MM.1S (cell line): ENCODE data around the gene IKBKE.
A peak's percentile ranks its signal among the peaks of the same experiment; 100 is the strongest.

ENCODE experiments used
- DNase-seq: peaks from one replicate; pipeline ENCODE4 v3.0.0-alpha.2; 2015
- H2AFZ ChIP-seq: fragments of 300-600 bp; sonication (generic); 2 replicates; pipeline ENCODE4 v1.6.0; 2016; ENCODE audit warnings: antibody characterized with exemption, low read length
- H3F3A ChIP-seq: fragments of 300-600 bp; sonication (generic); 2 replicates; pipeline ENCODE4 v1.6.1; 2016; ENCODE audit warnings: mild to moderate bottlenecking, antibody characterized with exemption, low read length, moderate library complexity, mixed read lengths; ENCODE audit not compliant: insufficient read depth
- H3K27ac ChIP-seq: fragments of 300-600 bp; sonication (generic); 2 replicates; pipeline ENCODE4 v1.5.1; 2016; ENCODE audit warnings: mild to moderate bottlenecking, low read length
- H3K27me3 ChIP-seq: fragments of 300-600 bp; sonication (generic); replicated peaks from 2 replicates; pipeline ENCODE4 v1.6.0; 2016; ENCODE audit warnings: low read length; ENCODE audit not compliant: insufficient read depth
- H3K36me3 ChIP-seq: fragments of 300-600 bp; sonication (generic); replicated peaks from 2 replicates; pipeline ENCODE4 v1.6.1; 2016; ENCODE audit warnings: mild to moderate bottlenecking, low read length, mixed read lengths; ENCODE audit not compliant: insufficient read depth
- H3K4me1 ChIP-seq: fragments of 300-600 bp; sonication (generic); 2 replicates; pipeline ENCODE4 v1.6.1; 2016; ENCODE audit warnings: low read length, mixed read lengths
- H3K4me2 ChIP-seq: fragments of 300-600 bp; sonication (generic); 2 replicates; pipeline ENCODE4 v1.6.0; 2016; ENCODE audit warnings: low read depth, low read length
- H3K4me3 ChIP-seq: fragments of 300-600 bp; sonication (generic); 2 replicates; pipeline ENCODE4 v1.5.1; 2016; ENCODE audit warnings: low read length, mixed read lengths
- H3K79me2 ChIP-seq: fragments of 300-600 bp; sonication (generic); 2 replicates; pipeline ENCODE4 v1.6.1; 2016; ENCODE audit warnings: mixed run types, low read length, mixed read lengths
- H3K9ac ChIP-seq: fragments of 300-600 bp; sonication (generic); 2 replicates; pipeline ENCODE4 v1.6.1; 2016; ENCODE audit warnings: low read length, mixed read lengths
- H3K9me2 ChIP-seq: fragments of 300-600 bp; sonication (generic); replicated peaks from 2 replicates; pipeline ENCODE4 v1.6.1; 2016; ENCODE audit warnings: mild to moderate bottlenecking, low read length, mixed read lengths; ENCODE audit not compliant: insufficient read depth
- H3K9me3 ChIP-seq: fragments of 300-600 bp; sonication (generic); replicated peaks from 2 replicates; pipeline ENCODE4 v1.6.1; 2016; ENCODE audit warnings: mild to moderate bottlenecking, low read length, mixed read lengths; ENCODE audit not compliant: insufficient read depth
- H4K20me1 ChIP-seq: fragments of 300-600 bp; sonication (generic); 2 replicates; pipeline ENCODE4 v1.6.1; 2016; ENCODE audit warnings: mild to moderate bottlenecking, low read length, moderate library complexity, mixed read lengths; ENCODE audit not compliant: insufficient read depth
- CTCF ChIP-seq: fragments of 300-600 bp; sonication (generic); IDR thresholded peaks from 2 replicates; pipeline ENCODE4 v1.5.1; 2016; ENCODE audit warnings: antibody characterized with exemption, low read length, mixed read lengths
- EZH2 ChIP-seq: fragments of 300-600 bp; sonication (generic); optimal IDR thresholded peaks from 2 replicates; pipeline ENCODE3; 2017; ENCODE audit warnings: low read depth, mild to moderate bottlenecking, antibody characterized with exemption, low read length, mixed read lengths
- EZH2phosphoT487 ChIP-seq: fragments of 300-600 bp; sonication (generic); IDR thresholded peaks from 2 replicates; pipeline ENCODE4 v1.6.1; 2018; ENCODE audit warnings: antibody characterized with exemption, low read length

IKBKE gene

GRCh38 chr1:206427291-206427690 is 43.0 kb upstream of the IKBKE start:
- Histone ChIP-seq H3K27ac (no peak overlapping the region), H3K79me2 (no peaks in the 10 kb centered on the region), H4K20me1 (no peaks in the 10 kb centered on the region), H3K4me3 (no peak overlapping the region), H3K4me2 (no peak overlapping the region), H3K9me2 (no peaks in the 10 kb centered on the region), H3F3A (no peaks in the 10 kb centered on the region), H3K9me3 (no peaks in the 10 kb centered on the region), H3K27me3 (no peaks in the 10 kb centered on the region), H3K4me1 (peaks cover 18% of the 10 kb centered on the region), H2AFZ (no peak overlapping the region), H3K9ac (no peak overlapping the region), H3K36me3 (no peaks in the 10 kb centered on the region)
- no peak for TF ChIP-seq EZH2phosphoT487
- no peak for TF ChIP-seq EZH2
- TF ChIP-seq CTCF = no peak
- DNase-seq = no peak

GRCh38 chr1:206429421-206429820 is 40.9 kb upstream of the IKBKE start:
- H3F3A ChIP-seq = no peaks in the 10 kb centered on the region
- no peak overlapping the region for H2AFZ ChIP-seq
- no peaks in the 10 kb centered on the region for H3K79me2 ChIP-seq
- no peak for DNase-seq
- H3K9me2 ChIP-seq = no peaks in the 10 kb centered on the region
- no peaks in the 10 kb centered on the region for H3K9me3 ChIP-seq
- H3K4me2 ChIP-seq = no peak overlapping the region
- H3K36me3 ChIP-seq = no peaks in the 10 kb centered on the region
- no peaks in the 10 kb centered on the region for H3K27me3 ChIP-seq
- no peak for TF ChIP-seq CTCF
- TF ChIP-seq EZH2 = no peak
- no peak for TF ChIP-seq EZH2phosphoT487
- H4K20me1 ChIP-seq = no peaks in the 10 kb centered on the region
- no peak overlapping the region for H3K9ac ChIP-seq
- H3K4me1 ChIP-seq = peaks cover 18% of the 10 kb centered on the region
- H3K4me3 ChIP-seq = no peak overlapping the region
- no peak overlapping the region for H3K27ac ChIP-seq

GRCh38 chr1:206430031-206430983 is 40.0 kb upstream of the IKBKE start:
- Histone ChIP-seq H3K27me3 (no peaks in the 10 kb centered on the region), H4K20me1 (no peaks in the 10 kb centered on the region), H3K4me2 (peak overlapping the region; percentile 13; the same call in 1 of the 2 replicates), H3K79me2 (no peaks in the 10 kb centered on the region), H2AFZ (no peak overlapping the region), H3K9me2 (no peaks in the 10 kb centered on the region), H3K9ac (no peak overlapping the region), H3K36me3 (no peaks in the 10 kb centered on the region), H3K4me1 (peaks cover 18% of the 10 kb centered on the region), H3F3A (no peaks in the 10 kb centered on the region), H3K9me3 (no peaks in the 10 kb centered on the region), H3K4me3 (no peak overlapping the region), H3K27ac (0 out of 2 replicates have a peak overlapping the region, but pooled peaks have one; percentile 2)
- TF ChIP-seq EZH2phosphoT487 (no peak), CTCF (no peak)
- DNase-seq = peak; percentile 65
